ENCODE measurements around the gene PDE8B.

PDE8B gene

GRCh38 chr5:77292026-77292757 is 81.7 kb downstream of the PDE8B start:
- no peak for DNase-seq (ENCODE audit: low read depth in 2 of 2)

- no peak for DNase-seq (ENCODE audit: low read depth in 2 of 2)
Observed at GRCh38 chr5:77294185-77294584, 83.7 kb downstream of the PDE8B start.

- DNase-seq (ENCODE audit: low read depth in 2 of 2) = no peak
Observed at GRCh38 chr5:77295863-77296378, 85.4 kb downstream of the PDE8B start.

GRCh38 chr5:77298146-77298545 is 87.7 kb downstream of the PDE8B start:
- DNase-seq (ENCODE audit: low read depth in 2 of 2) = no peak

GRCh38 chr5:77300451-77300850 is 90.0 kb downstream of the PDE8B start:
- no peak for DNase-seq (ENCODE audit: low read depth in 2 of 2)

GRCh38 chr5:77301447-77301883 is 91.0 kb downstream of the PDE8B start:
- no peak for DNase-seq (ENCODE audit: low read depth in 2 of 2)

GRCh38 chr5:77302247-77302646 is 91.8 kb downstream of the PDE8B start:
- no peak for DNase-seq (ENCODE audit: low read depth in 2 of 2)

- no peak for DNase-seq (ENCODE audit: low read depth in 2 of 2)
Observed at GRCh38 chr5:77302653-77303052, 92.2 kb downstream of the PDE8B start.

- DNase-seq (ENCODE audit: low read depth in 2 of 2) = no peak
Observed at GRCh38 chr5:77304388-77304787, 93.9 kb downstream of the PDE8B start.

- DNase-seq (ENCODE audit: low read depth in 2 of 2) = no peak
Observed at GRCh38 chr5:77305222-77305846, 94.9 kb downstream of the PDE8B start.

- no peak for DNase-seq (ENCODE audit: low read depth in 2 of 2)
Observed at GRCh38 chr5:77305956-77306355, 95.5 kb downstream of the PDE8B start.

- no peak for DNase-seq (ENCODE audit: low read depth in 2 of 2)
Observed at GRCh38 chr5:77306531-77306930, 96.1 kb downstream of the PDE8B start.

- DNase-seq (ENCODE audit: low read depth in 2 of 2) = no peak
Observed at GRCh38 chr5:77308154-77308960, 97.9 kb downstream of the PDE8B start.

- no peak for DNase-seq (ENCODE audit: low read depth in 2 of 2)
Observed at GRCh38 chr5:77309140-77309539, 98.7 kb downstream of the PDE8B start.

- DNase-seq (ENCODE audit: low read depth in 2 of 2) = no peak
Observed at GRCh38 chr5:77310494-77311213, 100.2 kb downstream of the PDE8B start.

- no peak for DNase-seq (ENCODE audit: low read depth in 2 of 2)
Observed at GRCh38 chr5:77311214-77311571, 100.7 kb downstream of the PDE8B start.

GRCh38 chr5:77312413-77312812 is 101.9 kb downstream of the PDE8B start:
- no peak for DNase-seq (ENCODE audit: low read depth in 2 of 2)

- no peak for DNase-seq (ENCODE audit: low read depth in 2 of 2)
Observed at GRCh38 chr5:77316871-77317661, 106.6 kb downstream of the PDE8B start.

- DNase-seq (ENCODE audit: low read depth in 2 of 2) = no peak
Observed at GRCh38 chr5:77318060-77318459, 107.6 kb downstream of the PDE8B start.

GRCh38 chr5:77319117-77319804 is 108.8 kb downstream of the PDE8B start:
- no peak for DNase-seq (ENCODE audit: low read depth in 2 of 2)

Data from stimulated activated CD8-positive, alpha-beta memory T cell treated with anti-CD3 and anti-CD28 coated beads, Interleukin-2, amount 100 ng/mL, for 1 hour (primary cell).